Mesenchymal stem cell (in vitro differentiated cells and primary cell): Measurements from ENCODE around the gene ZNF594.
"Not testable (repeated sequence)": the region's sequence is repeated elsewhere in the genome, so short reads cannot be mapped to it uniquely, and the experiment has no call there.

Source experiments
- DNase-seq: peaks from one replicate; pipeline ENCODE4 v3.0.0-alpha.2; 2013
- H2AFZ ChIP-seq: one replicate; pipeline ENCODE4 v1.6.1; 2013; ENCODE audit warnings: low read depth, mild to moderate bottlenecking, control low read depth, inconsistent platforms, low read length, moderate library complexity
- H2AK5ac ChIP-seq: 2 replicates; pipeline ENCODE4 v1.6.1; 2013; ENCODE audit warnings: low read length, moderate library complexity, mild to moderate bottlenecking, inconsistent platforms; ENCODE audit not compliant: severe bottlenecking
- H2BK120ac ChIP-seq: one replicate; pipeline ENCODE4 v1.6.1; 2013; ENCODE audit warnings: low read depth, mild to moderate bottlenecking, inconsistent platforms, low read length, moderate library complexity
- H2BK12ac ChIP-seq, 2 experiments: one replicate each; pipeline ENCODE4 v1.6.1; 2013; ENCODE audit warnings: inconsistent platforms in 2 of 2, low read length in 2 of 2, mild to moderate bottlenecking in 2 of 2, moderate library complexity in 2 of 2, control low read depth in 1 of 2
- H2BK15ac ChIP-seq: one replicate; pipeline ENCODE4 v1.6.1; 2013; ENCODE audit warnings: mild to moderate bottlenecking, low read depth, inconsistent platforms; ENCODE audit not compliant: poor library complexity, severe bottlenecking
- H2BK5ac ChIP-seq: 2 replicates; pipeline ENCODE4 v1.6.1; 2013; ENCODE audit warnings: low read depth, mild to moderate bottlenecking, low read length, control low read depth, inconsistent platforms; ENCODE audit not compliant: poor library complexity, severe bottlenecking
- H3K14ac ChIP-seq, 2 experiments: one replicate each; pipeline ENCODE4 v1.6.1; 2013; ENCODE audit warnings: inconsistent platforms in 2 of 2, low read length in 2 of 2, control low read depth in 1 of 2, mild to moderate bottlenecking in 1 of 2, moderate library complexity in 1 of 2
- H3K18ac ChIP-seq, 2 experiments: one replicate each; pipeline ENCODE4 v1.6.1; 2013; ENCODE audit warnings: inconsistent platforms in 2 of 2, low read length in 2 of 2, control low read depth in 1 of 2, low read depth in 1 of 2, mild to moderate bottlenecking in 1 of 2
- H3K23ac ChIP-seq, 2 experiments: one replicate each; pipeline ENCODE4 v1.6.1; 2013; ENCODE audit warnings: inconsistent platforms in 2 of 2, low read length in 2 of 2, mild to moderate bottlenecking in 2 of 2, moderate library complexity in 2 of 2, control low read depth in 1 of 2
- H3K27ac ChIP-seq: 2 replicates; pipeline ENCODE4 v1.5.1; 2013; ENCODE audit warnings: mild to moderate bottlenecking, moderate library complexity, low read length, control low read depth, inconsistent platforms; ENCODE audit not compliant: poor library complexity, severe bottlenecking
- H3K27me3 ChIP-seq, 2 experiments: 2 replicates each; pipeline versions ENCODE4 v1.6.1 to v1.7.0; 2013; ENCODE audit warnings: low read length in 2 of 2, mild to moderate bottlenecking in 2 of 2, moderate library complexity in 2 of 2, control low read depth in 1 of 2, inconsistent platforms in 1 of 2; ENCODE audit not compliant: control insufficient read depth in 1 of 2, insufficient read depth in 1 of 2
- H3K36me3 ChIP-seq, 2 experiments: 2 replicates each; pipeline versions ENCODE4 v1.6.1 to v1.7.0; 2013; ENCODE audit warnings: low read length in 2 of 2, control low read depth in 1 of 2, inconsistent platforms in 1 of 2, low read depth in 1 of 2, mild to moderate bottlenecking in 1 of 2; ENCODE audit not compliant: insufficient read depth in 2 of 2, control insufficient read depth in 1 of 2
- H3K4ac ChIP-seq, 2 experiments: one replicate each; pipeline ENCODE4 v1.6.1; 2013; ENCODE audit warnings: inconsistent platforms in 2 of 2, low read length in 2 of 2, mild to moderate bottlenecking in 2 of 2, moderate library complexity in 2 of 2, control low read depth in 1 of 2, low read depth in 1 of 2
- H3K4me1 ChIP-seq: 2 replicates; pipeline ENCODE4 v1.6.1; 2013; ENCODE audit warnings: low read depth, low read length, control low read depth; ENCODE audit not compliant: control insufficient read depth, insufficient read depth
- H3K4me2 ChIP-seq: 2 replicates; pipeline ENCODE4 v1.6.1; 2013; ENCODE audit warnings: low read length, mild to moderate bottlenecking, inconsistent platforms; ENCODE audit not compliant: poor library complexity, severe bottlenecking
- H3K4me3 ChIP-seq, 2 experiments: 2 replicates each; pipeline versions ENCODE4 v1.5.1 to v1.7.0; 2013; ENCODE audit warnings: low read length in 2 of 2, mild to moderate bottlenecking in 2 of 2, control low read depth in 1 of 2, low read depth in 1 of 2; ENCODE audit not compliant: insufficient read depth in 1 of 2
- H3K79me1 ChIP-seq: replicated peaks from 2 replicates; pipeline ENCODE4 v1.6.1; 2013; ENCODE audit warnings: mild to moderate bottlenecking, control low read depth, low read length, inconsistent platforms; ENCODE audit not compliant: poor library complexity, severe bottlenecking
- H3K9ac ChIP-seq: 2 replicates; pipeline ENCODE4 v1.7.0; 2013; ENCODE audit warnings: mild to moderate bottlenecking, low read length, moderate library complexity
- H3K9me3 ChIP-seq: 2 replicates; pipeline ENCODE4 v1.7.0; 2013; ENCODE audit warnings: mild to moderate bottlenecking, low read length; ENCODE audit not compliant: control insufficient read depth
- H4K8ac ChIP-seq: one replicate; pipeline ENCODE4 v1.6.1; 2013; ENCODE audit warnings: inconsistent platforms, mild to moderate bottlenecking, low read length, moderate library complexity
- H4K91ac ChIP-seq: one replicate; pipeline ENCODE4 v1.6.1; 2013; ENCODE audit warnings: mild to moderate bottlenecking, low read length, inconsistent platforms
- WGBS: methylation state at CpG from one replicate; pipeline ENCODE4 v1.1.7; 2013; ENCODE audit warnings: mixed read lengths; 5-methylcytosine and 5-hydroxymethylcytosine counted together

The ZNF594 gene

GRCh38 chr17:5161793-5162192 lies 29.9 kb downstream of the ZNF594 start:
- H3K27ac ChIP-seq, H3K9ac ChIP-seq, H3K27me3 ChIP-seq, H3K18ac ChIP-seq, H2BK15ac ChIP-seq, DNase-seq, H4K8ac ChIP-seq, H3K9me3 ChIP-seq, H3K4me1 ChIP-seq, H2AK5ac ChIP-seq, H3K36me3 ChIP-seq, H3K4ac ChIP-seq, H3K4me3 ChIP-seq, H2BK120ac ChIP-seq, H2BK12ac ChIP-seq, H2AFZ ChIP-seq, H3K23ac ChIP-seq, H2BK5ac ChIP-seq, H3K14ac ChIP-seq, H3K79me1 ChIP-seq, H3K4me2 ChIP-seq, H4K91ac ChIP-seq: not testable (repeated sequence)
- WGBS, result 82% methylated on average over 2 of the region's 3 CpGs

GRCh38 chr17:5160702-5161101 lies 31.0 kb downstream of the ZNF594 start:
- H2BK12ac ChIP-seq, H4K91ac ChIP-seq, H4K8ac ChIP-seq, H3K36me3 ChIP-seq, H2BK5ac ChIP-seq, H2AFZ ChIP-seq, DNase-seq, H3K23ac ChIP-seq, H3K9ac ChIP-seq, H3K9me3 ChIP-seq, H2BK15ac ChIP-seq, H3K4me1 ChIP-seq, H2AK5ac ChIP-seq, H3K27ac ChIP-seq, H3K79me1 ChIP-seq, H3K14ac ChIP-seq, H3K4me3 ChIP-seq, H3K4ac ChIP-seq, H3K27me3 ChIP-seq, H3K18ac ChIP-seq, H3K4me2 ChIP-seq, H2BK120ac ChIP-seq: not testable (repeated sequence)
- WGBS, result no CpG with 5 or more reads among the region's 1 CpG

GRCh38 chr17:5146122-5146521 lies 45.5 kb downstream of the ZNF594 start:
- not testable (repeated sequence) for H3K4me3 ChIP-seq, H3K9ac ChIP-seq, H2BK5ac ChIP-seq, H4K8ac ChIP-seq, H2BK12ac ChIP-seq, H3K79me1 ChIP-seq, H3K4ac ChIP-seq, H3K36me3 ChIP-seq, H3K9me3 ChIP-seq, H3K23ac ChIP-seq, H3K27ac ChIP-seq, H4K91ac ChIP-seq, H3K4me2 ChIP-seq, H3K18ac ChIP-seq, H2BK15ac ChIP-seq, DNase-seq, H2BK120ac ChIP-seq, H2AFZ ChIP-seq, H3K4me1 ChIP-seq, H2AK5ac ChIP-seq, H3K14ac ChIP-seq
- WGBS, result no CpG with 5 or more reads among the region's 1 CpG
- peaks cover 0 to 12% of the 10 kb centered on the region in 2 experiments for H3K27me3 ChIP-seq

GRCh38 chr17:5142877-5143276 lies 48.8 kb downstream of the ZNF594 start:
- 86% methylated on average over 10 of the region's 18 CpGs for WGBS
- DNase-seq, result not testable (repeated sequence)

More at GRCh38 chr17:5142877-5143276, 48.8 kb downstream of the ZNF594 start:
- H2AK5ac ChIP-seq, H3K79me1 ChIP-seq, H3K18ac ChIP-seq, H4K91ac ChIP-seq, H4K8ac ChIP-seq, H3K9ac ChIP-seq, H3K4me2 ChIP-seq, H3K27ac ChIP-seq, H2BK12ac ChIP-seq, H3K4ac ChIP-seq, H3K9me3 ChIP-seq, H3K23ac ChIP-seq, H2BK15ac ChIP-seq, H3K4me3 ChIP-seq, H3K14ac ChIP-seq, H3K36me3 ChIP-seq, H2BK120ac ChIP-seq, H2BK5ac ChIP-seq, H2AFZ ChIP-seq, H3K4me1 ChIP-seq: not testable (repeated sequence)
- peaks cover 0 to 12% of the 10 kb centered on the region in 2 experiments for H3K27me3 ChIP-seq
